GM12878 (cell line): Measurements from ENCODE around the gene SULT2A1.
"Not testable (repeated sequence)": the region's sequence is repeated elsewhere in the genome, so short reads cannot be mapped to it uniquely, and the experiment has no call there.

ENCODE experiments used
- POU2F2 ChIP-seq: IDR thresholded peaks from 3 replicates; pipeline ENCODE4 v1.6.1; 2011; ENCODE audit warnings: low read depth, mild to moderate bottlenecking, low read length, borderline replicate concordance
- YY1 ChIP-seq: IDR thresholded peaks from 2 replicates; pipeline ENCODE4 v1.6.1; 2011; ENCODE audit warnings: low read depth, mild to moderate bottlenecking, low read length
- TF ChIP-seq, protein P1 (sequence below): fragments of 450-650 bp; formaldehyde crosslinking; IDR thresholded peaks from 2 replicates; pipeline ENCODE4 v1.4.0; 2020; ENCODE audit warnings: mild to moderate bottlenecking, moderate library complexity
- TF ChIP-seq, protein P2 (sequence below), 3 experiments: IDR thresholded peaks in 2 of 3; conservative IDR thresholded peaks in 1 of 3; 2 replicates each; pipeline ENCODE4 v1.5.1; 2011; ENCODE audit warnings: low read depth in 3 of 3, low read length in 3 of 3, mild to moderate bottlenecking in 3 of 3, control low read depth in 2 of 3, moderate library complexity in 2 of 3, inconsistent platforms in 1 of 3, mixed read lengths in 1 of 3; ENCODE audit not compliant: control insufficient read depth in 2 of 3, insufficient read depth in 1 of 3; ENCODE audit errors: extremely low read depth in 1 of 3
- TF ChIP-seq, protein P3 (sequence below): IDR thresholded peaks from 2 replicates; pipeline ENCODE4 v1.6.1; 2012; ENCODE audit warnings: low read length, inconsistent platforms

DNA sequence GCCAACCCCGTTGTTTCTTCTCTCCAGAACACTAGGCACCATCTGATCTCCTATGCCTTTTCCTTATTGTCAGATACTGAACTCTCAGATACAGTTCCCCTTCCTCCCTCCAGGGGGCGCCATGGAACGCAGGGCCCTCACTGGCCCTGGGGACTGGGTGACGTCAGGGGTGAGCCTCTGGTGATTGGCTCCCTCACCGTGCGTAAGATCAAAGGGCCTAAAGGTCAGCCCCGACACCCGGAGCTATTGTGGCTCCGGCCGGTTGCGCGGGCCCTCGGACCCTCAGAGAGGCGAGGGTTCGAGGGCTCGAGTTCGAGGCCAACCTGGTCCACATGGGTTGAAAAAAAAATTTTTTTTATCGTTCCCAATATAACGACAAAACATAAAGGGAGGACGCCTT is 42.5 kb upstream of the SULT2A1 start:
- TF ChIP-seq, protein P1, sequence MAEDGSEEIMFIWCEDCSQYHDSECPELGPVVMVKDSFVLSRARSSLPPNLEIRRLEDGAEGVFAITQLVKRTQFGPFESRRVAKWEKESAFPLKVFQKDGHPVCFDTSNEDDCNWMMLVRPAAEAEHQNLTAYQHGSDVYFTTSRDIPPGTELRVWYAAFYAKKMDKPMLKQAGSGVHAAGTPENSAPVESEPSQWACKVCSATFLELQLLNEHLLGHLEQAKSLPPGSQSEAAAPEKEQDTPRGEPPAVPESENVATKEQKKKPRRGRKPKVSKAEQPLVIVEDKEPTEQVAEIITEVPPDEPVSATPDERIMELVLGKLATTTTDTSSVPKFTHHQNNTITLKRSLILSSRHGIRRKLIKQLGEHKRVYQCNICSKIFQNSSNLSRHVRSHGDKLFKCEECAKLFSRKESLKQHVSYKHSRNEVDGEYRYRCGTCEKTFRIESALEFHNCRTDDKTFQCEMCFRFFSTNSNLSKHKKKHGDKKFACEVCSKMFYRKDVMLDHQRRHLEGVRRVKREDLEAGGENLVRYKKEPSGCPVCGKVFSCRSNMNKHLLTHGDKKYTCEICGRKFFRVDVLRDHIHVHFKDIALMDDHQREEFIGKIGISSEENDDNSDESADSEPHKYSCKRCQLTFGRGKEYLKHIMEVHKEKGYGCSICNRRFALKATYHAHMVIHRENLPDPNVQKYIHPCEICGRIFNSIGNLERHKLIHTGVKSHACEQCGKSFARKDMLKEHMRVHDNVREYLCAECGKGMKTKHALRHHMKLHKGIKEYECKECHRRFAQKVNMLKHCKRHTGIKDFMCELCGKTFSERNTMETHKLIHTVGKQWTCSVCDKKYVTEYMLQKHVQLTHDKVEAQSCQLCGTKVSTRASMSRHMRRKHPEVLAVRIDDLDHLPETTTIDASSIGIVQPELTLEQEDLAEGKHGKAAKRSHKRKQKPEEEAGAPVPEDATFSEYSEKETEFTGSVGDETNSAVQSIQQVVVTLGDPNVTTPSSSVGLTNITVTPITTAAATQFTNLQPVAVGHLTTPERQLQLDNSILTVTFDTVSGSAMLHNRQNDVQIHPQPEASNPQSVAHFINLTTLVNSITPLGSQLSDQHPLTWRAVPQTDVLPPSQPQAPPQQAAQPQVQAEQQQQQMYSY, result not testable (repeated sequence)
- TF ChIP-seq, protein P2, sequence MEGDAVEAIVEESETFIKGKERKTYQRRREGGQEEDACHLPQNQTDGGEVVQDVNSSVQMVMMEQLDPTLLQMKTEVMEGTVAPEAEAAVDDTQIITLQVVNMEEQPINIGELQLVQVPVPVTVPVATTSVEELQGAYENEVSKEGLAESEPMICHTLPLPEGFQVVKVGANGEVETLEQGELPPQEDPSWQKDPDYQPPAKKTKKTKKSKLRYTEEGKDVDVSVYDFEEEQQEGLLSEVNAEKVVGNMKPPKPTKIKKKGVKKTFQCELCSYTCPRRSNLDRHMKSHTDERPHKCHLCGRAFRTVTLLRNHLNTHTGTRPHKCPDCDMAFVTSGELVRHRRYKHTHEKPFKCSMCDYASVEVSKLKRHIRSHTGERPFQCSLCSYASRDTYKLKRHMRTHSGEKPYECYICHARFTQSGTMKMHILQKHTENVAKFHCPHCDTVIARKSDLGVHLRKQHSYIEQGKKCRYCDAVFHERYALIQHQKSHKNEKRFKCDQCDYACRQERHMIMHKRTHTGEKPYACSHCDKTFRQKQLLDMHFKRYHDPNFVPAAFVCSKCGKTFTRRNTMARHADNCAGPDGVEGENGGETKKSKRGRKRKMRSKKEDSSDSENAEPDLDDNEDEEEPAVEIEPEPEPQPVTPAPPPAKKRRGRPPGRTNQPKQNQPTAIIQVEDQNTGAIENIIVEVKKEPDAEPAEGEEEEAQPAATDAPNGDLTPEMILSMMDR (IDR thresholded peaks at IDR 0.05 in 2 of 3, conservative IDR thresholded peaks at IDR 0.05 in 1 of 3; ENCODE audit: control insufficient read depth in 2 of 3, extremely low read depth in 1 of 3, insufficient read depth in 1 of 3, low read depth in 3 of 3, low read length in 3 of 3), result not testable (repeated sequence)
- TF ChIP-seq, protein P3, sequence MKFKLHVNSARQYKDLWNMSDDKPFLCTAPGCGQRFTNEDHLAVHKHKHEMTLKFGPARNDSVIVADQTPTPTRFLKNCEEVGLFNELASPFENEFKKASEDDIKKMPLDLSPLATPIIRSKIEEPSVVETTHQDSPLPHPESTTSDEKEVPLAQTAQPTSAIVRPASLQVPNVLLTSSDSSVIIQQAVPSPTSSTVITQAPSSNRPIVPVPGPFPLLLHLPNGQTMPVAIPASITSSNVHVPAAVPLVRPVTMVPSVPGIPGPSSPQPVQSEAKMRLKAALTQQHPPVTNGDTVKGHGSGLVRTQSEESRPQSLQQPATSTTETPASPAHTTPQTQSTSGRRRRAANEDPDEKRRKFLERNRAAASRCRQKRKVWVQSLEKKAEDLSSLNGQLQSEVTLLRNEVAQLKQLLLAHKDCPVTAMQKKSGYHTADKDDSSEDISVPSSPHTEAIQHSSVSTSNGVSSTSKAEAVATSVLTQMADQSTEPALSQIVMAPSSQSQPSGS, result not testable (repeated sequence)
- not testable (repeated sequence) for TF ChIP-seq POU2F2, YY1
